GM12864 (cell line): ENCODE data around the gene CD52.
"Not testable (repeated sequence)": the region's sequence is repeated elsewhere in the genome, so short reads cannot be mapped to it uniquely, and the experiment has no call there.

ENCODE experiments used
- DNase-seq: peaks from one replicate; pipeline ENCODE4 v3.0.0-alpha.2; 2011; ENCODE audit warnings: low read depth
- H3K4me3 ChIP-seq: 2 replicates; pipeline ENCODE4 v1.5.1; 2011; ENCODE audit warnings: mild to moderate bottlenecking, low read depth, low read length, control low read depth
- TF ChIP-seq, protein P1 (sequence below): IDR thresholded peaks from 2 replicates; pipeline ENCODE4 v1.5.1; 2011; ENCODE audit warnings: low read depth, mild to moderate bottlenecking, moderate library complexity, low read length, control low read depth, inconsistent platforms; ENCODE audit errors: missing control alignments

Gene CD52

DNA sequence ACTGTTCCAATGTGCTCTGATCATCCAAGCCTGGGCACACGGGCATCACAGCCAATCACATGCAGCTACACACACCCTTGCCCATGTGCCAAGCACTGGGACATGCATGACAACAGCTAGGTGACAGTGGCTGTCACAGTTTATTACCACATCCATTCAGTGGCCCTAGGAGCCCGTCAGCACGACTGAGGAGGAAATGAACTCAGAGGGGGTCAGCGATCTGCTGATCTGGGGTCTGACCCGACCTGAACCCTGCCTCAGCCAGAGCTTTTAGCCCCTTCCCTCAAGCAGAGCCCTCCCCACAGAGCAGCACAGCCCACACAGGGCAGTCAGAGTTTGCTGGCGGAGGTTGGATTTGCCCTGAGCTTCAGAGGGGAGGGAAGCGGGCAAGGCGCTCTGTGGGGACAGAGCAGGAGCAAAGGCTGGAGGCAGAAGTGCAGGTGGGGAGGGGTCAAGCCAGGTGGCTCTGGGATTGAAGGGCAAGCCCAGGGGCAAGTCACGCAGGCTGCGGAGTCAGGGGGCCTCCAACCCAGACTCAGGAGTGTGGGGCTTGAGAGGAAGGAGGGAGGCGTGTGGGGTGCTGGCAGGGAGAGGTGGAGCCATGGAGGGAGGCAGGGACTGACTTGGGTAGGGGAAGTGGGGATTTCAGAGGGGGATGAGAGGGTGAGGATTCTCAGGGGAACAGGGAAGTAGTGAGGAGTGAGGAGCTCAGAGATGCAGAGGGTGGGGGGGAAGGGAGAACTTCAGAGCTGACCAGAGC, 27.5 kb upstream of the CD52 start:
- DNase-seq: no peak
- no peak overlapping the region for H3K4me3 ChIP-seq
- TF ChIP-seq, protein P1, sequence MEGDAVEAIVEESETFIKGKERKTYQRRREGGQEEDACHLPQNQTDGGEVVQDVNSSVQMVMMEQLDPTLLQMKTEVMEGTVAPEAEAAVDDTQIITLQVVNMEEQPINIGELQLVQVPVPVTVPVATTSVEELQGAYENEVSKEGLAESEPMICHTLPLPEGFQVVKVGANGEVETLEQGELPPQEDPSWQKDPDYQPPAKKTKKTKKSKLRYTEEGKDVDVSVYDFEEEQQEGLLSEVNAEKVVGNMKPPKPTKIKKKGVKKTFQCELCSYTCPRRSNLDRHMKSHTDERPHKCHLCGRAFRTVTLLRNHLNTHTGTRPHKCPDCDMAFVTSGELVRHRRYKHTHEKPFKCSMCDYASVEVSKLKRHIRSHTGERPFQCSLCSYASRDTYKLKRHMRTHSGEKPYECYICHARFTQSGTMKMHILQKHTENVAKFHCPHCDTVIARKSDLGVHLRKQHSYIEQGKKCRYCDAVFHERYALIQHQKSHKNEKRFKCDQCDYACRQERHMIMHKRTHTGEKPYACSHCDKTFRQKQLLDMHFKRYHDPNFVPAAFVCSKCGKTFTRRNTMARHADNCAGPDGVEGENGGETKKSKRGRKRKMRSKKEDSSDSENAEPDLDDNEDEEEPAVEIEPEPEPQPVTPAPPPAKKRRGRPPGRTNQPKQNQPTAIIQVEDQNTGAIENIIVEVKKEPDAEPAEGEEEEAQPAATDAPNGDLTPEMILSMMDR: no peak

DNA sequence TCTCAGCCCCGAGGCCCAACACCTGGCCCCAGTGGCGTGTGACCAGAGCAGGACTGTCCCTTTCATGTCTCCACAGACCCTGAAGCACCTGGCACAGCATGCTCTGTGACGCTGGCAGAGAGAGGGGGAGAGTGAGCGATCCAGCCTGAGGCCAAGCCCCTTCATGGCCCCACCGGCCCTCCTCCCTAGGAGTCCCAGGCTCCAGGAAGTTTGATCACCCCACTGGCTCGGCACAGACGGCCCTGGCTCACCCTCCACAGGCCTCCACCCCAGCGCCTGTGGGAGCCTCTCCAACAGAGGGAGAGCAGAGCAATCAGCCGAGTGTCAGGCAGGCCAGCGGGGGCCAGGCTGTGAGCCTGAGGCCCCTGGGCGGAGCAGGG, 26.9 kb upstream of the CD52 start:
- no peak for DNase-seq
- TF ChIP-seq, protein P1: no peak
- no peak overlapping the region for H3K4me3 ChIP-seq

DNA sequence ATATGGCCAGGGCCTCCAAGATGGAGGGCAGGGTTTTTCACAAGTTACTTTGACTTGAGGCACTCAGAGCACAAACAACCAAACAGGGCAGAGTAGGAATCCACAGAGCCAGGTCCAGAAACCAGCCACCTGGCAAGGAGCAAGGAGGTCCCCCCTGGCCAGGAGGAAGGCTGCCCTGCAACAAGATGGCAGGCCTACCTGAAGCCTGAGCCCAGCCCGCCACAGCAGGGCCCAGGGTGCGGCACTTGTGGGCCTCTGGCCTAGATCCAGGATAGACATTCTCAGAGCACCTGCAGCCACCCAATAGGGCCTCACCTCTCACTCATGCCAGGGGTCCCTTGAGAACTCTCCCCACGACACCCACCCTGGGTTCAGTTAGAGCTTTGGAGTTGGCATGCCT, 26.3 kb upstream of the CD52 start:
- no peak overlapping the region for H3K4me3 ChIP-seq
- TF ChIP-seq, protein P1: no peak
- DNase-seq: no peak

DNA sequence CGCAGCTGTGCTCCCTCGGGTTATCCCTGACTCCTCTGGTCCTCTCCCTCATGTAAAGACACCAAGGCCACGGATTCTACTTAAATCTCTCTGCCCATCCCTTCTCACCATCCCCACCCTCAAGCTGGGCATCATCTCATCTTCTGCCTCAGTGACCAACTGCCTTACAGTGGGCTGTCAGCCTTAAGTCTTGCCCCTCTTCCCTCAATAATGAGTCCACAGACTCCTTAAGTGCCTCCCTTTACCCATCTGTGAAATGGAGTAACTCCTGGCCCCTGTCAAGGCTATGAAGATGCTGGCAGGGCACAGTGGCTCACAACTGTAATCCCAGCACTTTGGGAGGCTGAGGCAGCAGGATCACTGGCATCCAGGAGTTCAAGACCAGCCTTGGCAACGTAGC, 25.8 kb upstream of the CD52 start:
- TF ChIP-seq, protein P1: no peak
- DNase-seq: no peak
- H3K4me3 ChIP-seq: no peak overlapping the region

DNA sequence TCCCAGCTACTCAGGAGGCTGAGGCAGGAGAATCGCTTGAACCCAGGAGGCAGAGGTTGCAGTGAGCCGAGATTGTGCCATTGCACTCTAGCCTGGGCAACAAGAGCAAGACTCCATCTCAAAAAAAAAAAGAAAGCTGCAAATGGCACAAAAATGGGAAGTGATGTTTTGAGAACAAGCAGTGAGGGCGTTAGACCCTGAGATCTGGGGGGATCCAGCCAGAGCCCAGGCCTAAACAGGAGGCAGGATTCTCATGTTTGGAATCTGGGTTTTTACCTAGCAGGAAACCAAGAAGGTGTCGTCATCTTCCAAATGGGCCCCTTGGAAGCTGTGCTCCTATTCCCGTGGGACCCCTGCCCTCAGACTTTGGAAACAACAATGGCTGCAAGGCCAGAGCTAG, 25.0 kb upstream of the CD52 start:
- not testable (repeated sequence) for DNase-seq, H3K4me3 ChIP-seq

DNA sequence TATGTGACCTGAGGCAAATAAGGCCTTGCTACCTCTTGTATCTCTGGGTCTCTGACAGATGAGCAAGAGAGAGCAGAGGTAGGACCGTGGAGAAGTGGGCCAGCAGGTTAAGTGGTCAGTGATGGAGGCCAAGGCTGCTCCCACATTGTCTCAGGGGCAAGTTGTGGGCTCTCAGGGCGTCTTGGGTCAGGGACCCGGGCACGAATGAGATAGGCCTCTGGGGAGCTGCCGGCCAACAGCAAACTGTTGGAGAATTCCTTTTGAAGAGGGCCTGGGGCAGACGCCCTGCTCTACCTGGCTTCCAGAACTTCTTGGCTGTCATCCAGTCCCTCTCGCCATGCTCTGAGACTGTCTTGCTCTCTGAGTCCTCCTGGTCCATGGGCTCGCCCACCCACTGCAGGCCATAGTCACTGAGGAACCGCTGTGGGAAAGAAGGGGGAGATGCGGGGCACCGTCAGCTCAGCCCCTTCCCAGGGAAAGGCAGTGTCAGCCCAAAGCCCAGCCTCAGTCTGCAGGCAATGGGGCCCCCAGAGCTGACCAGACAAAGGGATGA, 23.8 kb upstream of the CD52 start:
- TF ChIP-seq, protein P1: no peak
- no peak for DNase-seq
- H3K4me3 ChIP-seq: no peak overlapping the region

DNA sequence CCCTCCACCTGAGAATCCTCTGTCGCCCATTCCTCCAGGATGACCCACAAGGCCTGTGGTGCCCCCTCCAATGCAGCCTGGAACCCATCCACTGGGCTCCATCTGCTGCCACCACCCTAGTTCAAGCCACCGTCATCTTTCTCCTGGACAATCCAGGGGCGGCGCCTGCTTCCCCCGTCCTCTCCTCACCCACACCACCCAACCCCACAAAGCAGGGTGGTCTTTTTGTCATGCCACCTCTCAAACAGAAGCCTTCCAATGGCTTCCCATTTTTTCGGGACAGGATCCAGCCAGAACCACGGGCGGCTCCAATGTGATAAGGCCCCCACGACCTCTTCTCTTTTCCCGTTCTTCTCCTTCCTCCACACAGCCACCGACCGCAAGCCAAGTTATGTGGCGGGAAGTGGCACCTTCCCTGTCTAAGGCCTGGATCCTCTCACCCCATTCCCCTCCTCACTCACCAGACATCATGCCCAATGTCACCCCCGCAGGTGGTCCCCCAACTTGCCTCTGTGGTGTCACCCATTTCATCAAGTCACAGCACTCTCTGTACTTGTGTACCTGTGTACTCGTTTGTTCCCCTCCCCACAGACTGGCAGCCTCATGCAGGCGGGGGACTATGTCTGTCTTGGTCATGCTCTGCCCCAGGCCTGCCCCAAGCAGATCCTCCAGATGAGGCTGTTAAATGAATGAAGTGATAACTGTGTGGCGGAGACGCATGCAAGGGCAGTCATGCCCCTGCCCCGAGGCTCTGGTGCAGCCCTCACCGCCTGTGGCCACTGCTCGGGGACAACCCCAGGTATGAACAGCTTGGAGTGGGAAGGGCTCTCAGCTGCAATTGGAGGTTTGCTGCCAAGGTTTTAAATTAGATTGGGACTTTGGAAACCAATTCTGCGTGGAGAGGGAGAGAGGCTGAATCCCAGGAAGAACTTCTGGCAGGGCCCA, 22.3 kb upstream of the CD52 start:
- TF ChIP-seq, protein P1: no peak
- H3K4me3 ChIP-seq: no peak overlapping the region

More for the DNA sequence above, 22.3 kb upstream of the CD52 start:
- DNase-seq: no peak
